Endothelial cell of umbilical vein (primary cell): ENCODE data around the gene ZNF319. TPM values are rescaled to one million over a fixed set of nuclear protein-coding genes. Genes with fewer than 3 reads are reported as not detected.

Experiments
- BruUV-seq: library from RNA; stranded (reverse); fragments of 400-500 nt; replicated peaks from 2 replicates; lab custom pipeline; 2021; lab: Mats Ljungman, UMichigan
- CTCF ChIA-PET: fragments of 300-600, 350-600 bp; sonication (Branson Sonifier 250); formaldehyde crosslinking; loops from one replicate; lab custom pipeline; 2021; ENCODE audit warnings: antibody characterized with exemption, inconsistent platforms; lab: Charles Lee
- POLR2A ChIA-PET: fragments of 300-600, 350-600 bp; sonication (Branson Sonifier 250); formaldehyde crosslinking; loops from one replicate; lab custom pipeline; 2021; ENCODE audit warnings: antibody characterized with exemption, inconsistent platforms; lab: Charles Lee
- DNase-seq: peaks from one replicate; pipeline ENCODE4 v3.0.0-alpha.2; 2011; ENCODE audit warnings: low read depth, low spot score
- FAIRE-seq: peaks from 2 replicates; lab custom pipeline; 2011; peaks lifted over from hg19 to GRCh38; lab: Jason Lieb, UNC
- H2AFZ ChIP-seq: 2 replicates; pipeline ENCODE4 v1.6.0; 2012; ENCODE audit warnings: low read depth, low read length, control low read depth, inconsistent platforms
- H3K27ac ChIP-seq: 2 replicates; pipeline ENCODE4 v1.5.1; 2011; ENCODE audit warnings: low read depth, mild to moderate bottlenecking, control low read depth, low read length, moderate library complexity; ENCODE audit not compliant: insufficient read depth
- H3K27me3 ChIP-seq, 2 experiments: 2 replicates each; pipeline versions ENCODE4 v1.6.0 to v1.6.1; 2011; ENCODE audit warnings: low read length in 2 of 2, mixed read lengths in 1 of 2; ENCODE audit not compliant: control insufficient read depth in 2 of 2, insufficient read depth in 2 of 2
- H3K36me3 ChIP-seq, 2 experiments: 2 replicates in 1 of 2; 3 replicates in 1 of 2; pipeline ENCODE4 v1.5.1; 2011; ENCODE audit warnings: low read length in 2 of 2, mild to moderate bottlenecking in 1 of 2, moderate library complexity in 1 of 2; ENCODE audit not compliant: control insufficient read depth in 2 of 2, insufficient read depth in 2 of 2; ENCODE audit errors: extremely low read depth in 1 of 2
- H3K4me1 ChIP-seq: 3 replicates; pipeline ENCODE4 v1.5.1; 2011; ENCODE audit warnings: mild to moderate bottlenecking, low read length; ENCODE audit not compliant: control insufficient read depth, insufficient read depth; ENCODE audit errors: extremely low read depth
- H3K4me2 ChIP-seq: 2 replicates; pipeline ENCODE4 v1.6.1; 2011; ENCODE audit warnings: low read length, control low read depth, mixed read lengths; ENCODE audit not compliant: insufficient read depth
- H3K4me3 ChIP-seq, 3 experiments: fragments of 200-600 bp in 1 of 3; sonication (generic), shearing (Covaris generic) in 1 of 3; replicated peaks in 1 of 3; 2 replicates each; pipeline ENCODE4 v1.5.1; 2011 to 2016; ENCODE audit warnings: control low read depth in 3 of 3, low read length in 3 of 3, mild to moderate bottlenecking in 2 of 3, inconsistent platforms in 1 of 3, low read depth in 1 of 3, moderate library complexity in 1 of 3; ENCODE audit not compliant: insufficient read depth in 1 of 3
- H3K79me2 ChIP-seq: 2 replicates; pipeline ENCODE4 v1.6.0; 2012; ENCODE audit warnings: low read length, inconsistent platforms; ENCODE audit not compliant: control insufficient read depth, insufficient read depth
- H3K9ac ChIP-seq: replicated peaks from 2 replicates; pipeline ENCODE3; 2011; ENCODE audit warnings: low read length, control low read depth; ENCODE audit not compliant: insufficient read depth; ENCODE audit errors: extremely low read depth
- H3K9me1 ChIP-seq: replicated peaks from 3 replicates; pipeline ENCODE4 v1.6.0; 2011; ENCODE audit warnings: mild to moderate bottlenecking, low read length; ENCODE audit not compliant: control insufficient read depth, insufficient read depth; ENCODE audit errors: extremely low read depth
- H3K9me3 ChIP-seq: replicated peaks from 2 replicates; pipeline ENCODE4 v1.5.1; 2012; ENCODE audit warnings: low read length, inconsistent platforms; ENCODE audit not compliant: control insufficient read depth, insufficient read depth
- H4K20me1 ChIP-seq: replicated peaks from 2 replicates; pipeline ENCODE3; 2011; ENCODE audit warnings: mild to moderate bottlenecking, low read length; ENCODE audit not compliant: control insufficient read depth, insufficient read depth; ENCODE audit errors: extremely low read depth
- CTCF ChIP-seq, 2 donors: IDR thresholded peaks; 1 replicate in 1 of 2; 2 replicates in 1 of 2; pipeline ENCODE4 v1.5.1; 2011; ENCODE audit warnings: low read length in 2 of 2, mild to moderate bottlenecking in 2 of 2, moderate library complexity in 2 of 2, control low read depth in 1 of 2, inconsistent platforms in 1 of 2, low read depth in 1 of 2; ENCODE audit not compliant: insufficient read depth in 1 of 2; ENCODE audit errors: extremely low read depth in 1 of 2
- EZH2 ChIP-seq: IDR thresholded peaks from 2 replicates; pipeline ENCODE4 v1.6.1; 2012; ENCODE audit warnings: borderline replicate concordance, low read depth, mild to moderate bottlenecking, moderate library complexity, low read length, inconsistent platforms; ENCODE audit not compliant: severe bottlenecking
- FOS ChIP-seq: IDR thresholded peaks from 2 replicates; pipeline ENCODE4 v1.6.1; 2011; ENCODE audit warnings: mild to moderate bottlenecking, low read length, moderate library complexity, borderline replicate concordance; ENCODE audit not compliant: insufficient read depth
- GATA2 ChIP-seq: IDR thresholded peaks from 2 replicates; pipeline ENCODE4 v1.7.0; 2011; ENCODE audit warnings: low read depth, mild to moderate bottlenecking, moderate library complexity, mixed read lengths, low read length; ENCODE audit not compliant: insufficient read length, insufficient read depth
- JUN ChIP-seq: IDR thresholded peaks from 2 replicates; pipeline ENCODE4 v1.6.1; 2011; ENCODE audit warnings: borderline replicate concordance, low read depth; ENCODE audit not compliant: insufficient read length, insufficient read depth
- MAX ChIP-seq: IDR thresholded peaks from 2 replicates; pipeline ENCODE4 v1.6.1; 2011; ENCODE audit not compliant: insufficient read depth, insufficient read length
- MYC ChIP-seq: IDR thresholded peaks from one replicate; pipeline ENCODE4 v1.6.1; 2011; ENCODE audit warnings: mild to moderate bottlenecking, low read depth, low read length
- POLR2A ChIP-seq: IDR thresholded peaks from 2 replicates; pipeline ENCODE4 v1.6.1; 2012; ENCODE audit warnings: low read depth, mild to moderate bottlenecking, control low read depth, low read length
- dilution Hi-C: fragments of 300-500 bp; cut with MboI; formaldehyde crosslinking; loops from one replicate; pipeline ENCODE4 v1.15.0; 2019; ENCODE audit warnings: low sequenced_read_pairs; ENCODE audit not compliant: extremely low pct_ligation_motif_present
- intact Hi-C: fragments of 100-400 bp; cut with micrococcal nuclease; formaldehyde crosslinking; loops from one replicate; pipeline ENCODE4 v1.10.0; 2022
- polyA plus RNA-seq, 4 experiments: library from polyadenylated mRNA; depleted of rRNA in 3 of 4; stranded (reverse) in 3 of 4; unstranded in 1 of 4; fragments of >200 nt; gene quantifications; 2 replicates each; pipeline versions ENCODE4 v1.2.1 to v1.2.3, GENCODE V29; 2011 to 2012; ENCODE audit warnings: missing spikeins in 1 of 4
- total RNA-seq: library from RNA; stranded (reverse); gene quantifications from 2 replicates; pipeline ENCODE4 v1.2.3, GENCODE V29; 2021

The ZNF319 gene
- total and polyA plus RNA-seq, 2 donors (not counting 3 experiments of a cell fraction or from before 2014, with no cell fraction given): 5.4 to 9.9 TPM

GRCh38 chr16:57955572-57956188 lies 44.8 kb downstream of the ZNF319 start:
- Histone ChIP-seq H3K79me2 (no peaks in the 10 kb centered on the region), H3K4me2 (no peak overlapping the region), H2AFZ (no peak overlapping the region), H3K27ac (no peak overlapping the region), H3K9me1 (no peaks in the 10 kb centered on the region), H3K27me3 (no peaks in the 10 kb centered on the region), H3K4me3 (no peak overlapping the region), H3K9ac (no peak overlapping the region), H3K36me3 (no peaks in the 10 kb centered on the region), H3K9me3 (no peaks in the 10 kb centered on the region), H3K4me1 (no peaks in the 10 kb centered on the region), H4K20me1 (no peaks in the 10 kb centered on the region)
- dilution Hi-C loops (no loop called here), intact Hi-C loops (no loop called here)
- ChIA-PET CTCF (interaction anchor here (0.9 to 2.1 kb wide), 3 partner anchors 11 to 50 kb away, joined by 4 read pairs; no protein-coding TSS in a partner anchor), POLR2A (no interaction called here)
- no peak for DNase-seq
- FAIRE-seq: no peak
- no peak for TF ChIP-seq CTCF (IDR thresholded peaks at IDR 0.05; ENCODE audit: extremely low read depth in 1 of 2, insufficient read depth in 1 of 2, low read depth in 1 of 2, low read length in 2 of 2)
- TF ChIP-seq JUN: no peak
- TF ChIP-seq GATA2: no peak
- TF ChIP-seq EZH2: no peak
- TF ChIP-seq FOS: no peak
- TF ChIP-seq MAX: no peak
- TF ChIP-seq POLR2A: no peak
- no peak for TF ChIP-seq MYC
- BruUV-seq: no TSS peak
